Neural crest cell (in vitro differentiated cells): ENCODE measurements around the gene PAQR4. TPM values are rescaled to one million over a fixed set of nuclear protein-coding genes. Genes with fewer than 3 reads are reported as not detected.

Source experiments
- DNase-seq: peaks from one replicate; pipeline ENCODE4 v3.0.0; 2021; ENCODE audit warnings: low read depth, mixed read lengths, low spot score
- H3K27ac Mint-ChIP-seq: one replicate; pipeline ENCODE4 v1.8.0; 2021; ENCODE audit warnings: mild to moderate bottlenecking, mixed read lengths; ENCODE audit not compliant: unreplicated experiment
- H3K27me3 Mint-ChIP-seq: 2 replicates; pipeline ENCODE4 v1.8.0; 2021; ENCODE audit warnings: low read depth, mild to moderate bottlenecking, mixed read lengths
- H3K36me3 Mint-ChIP-seq: 2 replicates; pipeline ENCODE4 v1.8.0; 2021; ENCODE audit warnings: low read depth, mild to moderate bottlenecking, mixed read lengths
- H3K4me1 Mint-ChIP-seq: 2 replicates; pipeline ENCODE4 v1.8.0; 2021; ENCODE audit warnings: mixed read lengths
- H3K4me3 Mint-ChIP-seq: one replicate; pipeline ENCODE4 v1.8.0; 2021; ENCODE audit warnings: mild to moderate bottlenecking, mixed read lengths
- H3K9me3 Mint-ChIP-seq: 2 replicates; pipeline ENCODE4 v1.8.0; 2021; ENCODE audit warnings: mixed read lengths
- CTCF ChIP-seq: fragments of 200-600 bp; sonication (generic); conservative IDR thresholded peaks from 2 replicates; pipeline ENCODE4 v1.5.0; 2021; ENCODE audit warnings: antibody characterized with exemption, mild to moderate bottlenecking
- total RNA-seq: library from RNA; stranded (reverse); gene quantifications from 2 replicates; pipeline ENCODE4 v1.2.1, GENCODE V29; 2021

Gene PAQR4
- total RNA-seq, 1 donor from 2014 or later: 53.4 TPM

GRCh38 chr16:2948807-2949704 lies 20.1 kb upstream of the PAQR4 start:
- Mint-ChIP-seq H3K36me3 (peaks cover 7% of the 10 kb centered on the region), H3K9me3 (peaks cover 4% of the 10 kb centered on the region), H3K4me1 (no peaks in the 10 kb centered on the region), H3K4me3 (no peak overlapping the region), H3K27me3 (no peaks in the 10 kb centered on the region), H3K27ac (peak overlapping the region; percentile 50)
- TF ChIP-seq CTCF: no peak
- DNase-seq: no peak

DNA sequence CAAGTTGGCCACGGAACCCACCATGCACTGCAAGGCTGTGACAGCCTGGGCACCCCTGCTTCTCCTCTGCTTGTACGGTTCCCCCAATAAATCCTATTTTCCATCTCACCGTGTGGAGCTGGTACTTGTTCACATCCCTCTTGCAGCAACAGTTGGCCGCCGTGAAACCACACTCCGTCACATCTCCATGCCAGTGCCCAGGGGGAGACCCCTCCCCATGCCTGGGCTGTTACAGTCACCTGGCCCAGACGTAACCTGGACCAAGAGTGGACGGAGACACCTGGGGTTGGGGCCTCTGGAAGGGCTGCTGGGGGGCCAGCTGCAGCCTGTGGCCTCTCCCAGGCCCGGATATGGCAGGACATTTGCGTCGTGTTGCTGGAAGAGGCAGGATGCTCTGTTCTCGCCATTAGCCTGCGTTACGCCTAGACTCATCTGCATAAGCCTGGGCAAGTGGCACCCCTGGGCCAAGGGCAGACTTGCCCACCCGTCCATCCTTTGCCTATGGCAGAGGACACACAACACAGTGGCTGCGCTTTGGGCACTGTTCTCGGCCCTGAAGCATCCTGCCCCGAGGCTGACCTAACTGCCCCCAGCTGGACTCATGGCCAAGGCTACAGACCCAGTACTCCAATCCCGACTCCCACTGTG lies 19.3 kb upstream of the PAQR4 start:
- no peaks in the 10 kb centered on the region for H3K27me3 Mint-ChIP-seq
- peaks cover 4% of the 10 kb centered on the region for H3K9me3 Mint-ChIP-seq
- no peak overlapping the region for H3K27ac Mint-ChIP-seq
- no peak for TF ChIP-seq CTCF
- no peak for DNase-seq
- no peak overlapping the region for H3K4me3 Mint-ChIP-seq
- H3K36me3 Mint-ChIP-seq: peaks cover 7% of the 10 kb centered on the region
- no peaks in the 10 kb centered on the region for H3K4me1 Mint-ChIP-seq

GRCh38 chr16:2950353-2950724 lies 18.8 kb upstream of the PAQR4 start:
- H3K27ac Mint-ChIP-seq: no peak overlapping the region
- H3K4me1 Mint-ChIP-seq: no peaks in the 10 kb centered on the region
- H3K9me3 Mint-ChIP-seq: peaks cover 4% of the 10 kb centered on the region
- no peak for TF ChIP-seq CTCF
- no peak overlapping the region for H3K4me3 Mint-ChIP-seq
- H3K36me3 Mint-ChIP-seq: peaks cover 7% of the 10 kb centered on the region
- H3K27me3 Mint-ChIP-seq: no peaks in the 10 kb centered on the region
- no peak for DNase-seq

- H3K9me3 Mint-ChIP-seq: peaks cover 4% of the 10 kb centered on the region
- no peak overlapping the region for H3K27ac Mint-ChIP-seq
- no peak for TF ChIP-seq CTCF
- H3K27me3 Mint-ChIP-seq: no peaks in the 10 kb centered on the region
- no peak for DNase-seq
- H3K36me3 Mint-ChIP-seq: peaks cover 7% of the 10 kb centered on the region
- no peak overlapping the region for H3K4me3 Mint-ChIP-seq
- no peaks in the 10 kb centered on the region for H3K4me1 Mint-ChIP-seq
Measured at GRCh38 chr16:2950773-2951172, 18.4 kb upstream of the PAQR4 start.

DNA sequence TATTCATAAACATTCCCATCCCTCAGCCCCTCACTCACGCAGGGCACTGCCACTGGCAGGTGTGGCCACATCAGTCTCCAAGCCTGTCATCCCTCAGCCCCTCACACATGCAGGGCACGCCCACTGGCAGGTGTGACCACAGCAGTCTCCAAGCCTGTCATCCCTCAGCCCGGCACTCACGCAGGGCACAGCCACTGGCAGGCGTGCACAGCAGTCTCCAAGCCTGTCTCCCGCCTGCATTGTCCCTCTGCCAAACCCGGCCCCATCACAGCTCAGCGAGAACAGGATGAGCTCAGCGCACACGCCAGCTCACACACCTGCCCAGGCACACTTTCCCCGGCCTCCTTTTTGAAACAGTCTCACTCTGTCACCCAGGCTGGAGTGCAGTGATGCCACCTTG lies 16.5 kb upstream of the PAQR4 start:
- Mint-ChIP-seq H3K36me3 (no peaks in the 10 kb centered on the region), H3K4me1 (no peaks in the 10 kb centered on the region), H3K4me3 (no peak overlapping the region), H3K27me3 (peaks cover 4% of the 10 kb centered on the region), H3K9me3 (no peaks in the 10 kb centered on the region), H3K27ac (no peak overlapping the region)
- DNase-seq: no peak
- no peak for TF ChIP-seq CTCF
